Measurements from ENCODE around the gene COL5A2.

Gene COL5A2

DNA sequence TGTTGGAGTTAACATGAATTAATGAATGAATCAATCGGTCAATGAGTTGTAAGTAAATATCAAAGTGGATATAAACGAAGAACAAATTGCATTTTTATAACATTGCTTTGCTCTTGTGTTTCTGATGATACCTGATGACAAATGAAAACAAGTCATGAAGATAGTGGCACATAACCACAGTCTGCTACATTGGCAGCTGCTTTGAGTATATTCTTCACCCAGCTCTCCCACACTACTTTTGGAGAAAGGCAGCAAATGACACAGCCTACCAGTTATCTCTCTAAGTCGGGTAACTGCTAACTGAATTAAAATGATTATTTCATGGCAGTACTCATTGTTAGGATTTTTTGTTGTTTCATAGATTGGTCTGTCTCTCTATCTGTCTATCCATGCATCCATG, 76.8 kb downstream of the COL5A2 start:
- DNase-seq (ENCODE audit: low read depth in 2 of 2), result no peak

DNA sequence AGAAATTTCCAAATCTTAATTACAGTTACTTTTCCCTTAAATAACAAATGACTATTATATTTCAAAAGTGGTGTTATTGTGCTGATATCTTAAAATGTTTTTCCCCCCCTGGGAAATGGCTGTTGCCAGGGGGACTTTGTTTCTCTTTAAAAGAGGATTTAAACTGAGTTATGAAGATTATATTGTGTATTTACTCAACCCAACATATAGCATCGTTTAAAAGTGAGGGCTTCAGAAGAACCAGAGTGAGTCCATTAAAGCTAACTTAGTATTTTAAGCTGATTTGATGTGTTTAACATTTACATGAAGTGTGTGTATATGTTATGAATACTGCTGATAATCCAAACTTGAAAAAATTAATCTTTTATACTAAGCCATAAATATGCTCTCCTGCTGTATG, 81.6 kb downstream of the COL5A2 start:
- DNase-seq (ENCODE audit: low read depth in 2 of 2), result no peak

- no peak for DNase-seq (ENCODE audit: low read depth in 2 of 2)
Observed at GRCh38 chr2:189096769-189097447, 82.7 kb downstream of the COL5A2 start.

GRCh38 chr2:189095101-189095500, 84.5 kb downstream of the COL5A2 start:
- no peak for DNase-seq (ENCODE audit: low read depth in 2 of 2)

GRCh38 chr2:189092936-189093335, 86.6 kb downstream of the COL5A2 start:
- DNase-seq (ENCODE audit: low read depth in 2 of 2), result no peak

DNA sequence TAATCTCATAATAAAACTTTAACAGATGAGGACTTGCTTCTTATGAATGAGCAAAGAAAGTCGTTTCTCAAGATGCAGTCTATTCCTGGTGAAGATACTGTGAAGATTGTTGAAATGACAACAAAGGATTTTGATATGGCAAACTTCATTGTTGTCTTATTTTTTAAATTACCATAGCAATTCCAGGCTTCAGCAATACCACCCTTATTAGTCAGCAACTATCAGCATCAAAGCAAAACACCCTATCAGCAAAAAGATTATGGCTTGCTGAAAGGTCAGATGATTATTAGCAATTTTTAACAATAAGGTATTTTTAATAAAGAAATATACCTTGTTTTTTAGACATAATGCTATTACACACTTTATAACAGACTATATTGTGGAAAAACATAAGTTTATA, 88.3 kb downstream of the COL5A2 start:
- DNase-seq (ENCODE audit: low read depth in 2 of 2), result no peak

GRCh38 chr2:189088591-189089205, 90.9 kb downstream of the COL5A2 start:
- DNase-seq (ENCODE audit: low read depth in 2 of 2), result no peak

GRCh38 chr2:189086710-189087109, 92.9 kb downstream of the COL5A2 start:
- DNase-seq (ENCODE audit: low read depth in 2 of 2), result no peak

- DNase-seq (ENCODE audit: low read depth in 2 of 2), result no peak
Observed at GRCh38 chr2:189086250-189086649, 93.3 kb downstream of the COL5A2 start.

DNA sequence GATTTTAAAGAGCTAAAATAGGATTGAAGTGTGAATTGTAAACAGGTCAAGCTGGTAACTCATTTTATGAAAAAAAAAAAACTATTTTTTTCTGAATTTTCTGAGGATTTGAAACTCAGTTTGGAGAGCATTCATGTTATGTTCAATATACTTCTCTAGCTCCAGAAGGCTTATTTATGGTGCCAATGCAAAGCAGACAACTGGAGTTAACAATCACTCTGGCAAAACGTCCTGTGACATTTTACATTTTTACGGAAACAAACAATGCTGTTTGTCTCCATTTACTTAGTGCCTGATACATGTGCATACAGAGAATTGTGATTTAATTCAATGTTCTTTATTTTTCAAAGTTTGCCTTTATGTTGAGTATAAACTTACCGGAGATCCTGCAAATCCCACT, 96.0 kb downstream of the COL5A2 start:
- DNase-seq (ENCODE audit: low read depth in 2 of 2), result no peak

DNA sequence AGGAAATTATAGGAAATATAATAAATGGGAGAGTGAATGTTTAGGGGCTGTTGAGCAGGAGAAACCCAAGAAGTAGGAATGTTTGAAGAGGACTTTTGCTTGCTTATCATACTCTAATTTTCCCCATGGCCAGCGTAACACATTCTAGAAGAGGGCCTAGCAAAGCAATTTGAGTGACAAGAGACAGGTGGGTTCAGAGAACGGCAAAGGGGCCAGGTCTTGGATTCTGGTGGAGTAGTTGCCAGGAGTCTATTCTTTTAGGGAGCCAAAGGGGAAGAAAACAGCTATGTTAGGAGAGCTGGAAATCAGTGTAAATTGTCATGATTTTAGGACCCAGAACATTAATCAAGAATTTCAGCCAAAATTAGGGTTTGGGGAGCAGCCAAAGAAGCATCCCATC, 96.5 kb downstream of the COL5A2 start:
- no peak for DNase-seq (ENCODE audit: low read depth in 2 of 2)

- no peak for DNase-seq (ENCODE audit: low read depth in 2 of 2)
Observed at GRCh38 chr2:189082376-189082975, 97.1 kb downstream of the COL5A2 start.

DNA sequence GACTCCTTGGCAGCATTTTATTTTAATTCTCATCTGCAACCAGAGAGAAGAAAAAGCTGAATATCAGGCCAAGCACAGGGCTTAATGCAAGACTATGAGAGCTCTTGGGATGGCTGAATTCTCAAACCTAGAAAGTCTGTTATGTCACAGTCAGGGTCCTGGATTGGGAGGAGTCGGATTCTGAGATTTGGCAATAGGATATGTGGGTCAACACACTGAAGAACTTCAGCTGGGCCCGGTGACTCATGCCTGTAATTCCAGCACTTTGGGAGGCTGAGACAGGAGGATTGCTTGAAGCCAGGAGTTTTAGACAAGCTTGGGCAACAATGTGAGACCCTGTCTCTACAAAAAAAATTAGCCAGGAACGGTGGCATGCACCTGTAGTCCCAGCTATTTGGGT, 103.0 kb downstream of the COL5A2 start:
- no peak for DNase-seq (ENCODE audit: low read depth in 2 of 2)

- DNase-seq (ENCODE audit: low read depth in 2 of 2), result no peak
Observed at GRCh38 chr2:189076120-189076519, 103.4 kb downstream of the COL5A2 start.

- no peak for DNase-seq (ENCODE audit: low read depth in 2 of 2)
Observed at GRCh38 chr2:189074506-189074905, 105.1 kb downstream of the COL5A2 start.

GRCh38 chr2:189072036-189072435, 107.5 kb downstream of the COL5A2 start:
- no peak for DNase-seq (ENCODE audit: low read depth in 2 of 2)

DNA sequence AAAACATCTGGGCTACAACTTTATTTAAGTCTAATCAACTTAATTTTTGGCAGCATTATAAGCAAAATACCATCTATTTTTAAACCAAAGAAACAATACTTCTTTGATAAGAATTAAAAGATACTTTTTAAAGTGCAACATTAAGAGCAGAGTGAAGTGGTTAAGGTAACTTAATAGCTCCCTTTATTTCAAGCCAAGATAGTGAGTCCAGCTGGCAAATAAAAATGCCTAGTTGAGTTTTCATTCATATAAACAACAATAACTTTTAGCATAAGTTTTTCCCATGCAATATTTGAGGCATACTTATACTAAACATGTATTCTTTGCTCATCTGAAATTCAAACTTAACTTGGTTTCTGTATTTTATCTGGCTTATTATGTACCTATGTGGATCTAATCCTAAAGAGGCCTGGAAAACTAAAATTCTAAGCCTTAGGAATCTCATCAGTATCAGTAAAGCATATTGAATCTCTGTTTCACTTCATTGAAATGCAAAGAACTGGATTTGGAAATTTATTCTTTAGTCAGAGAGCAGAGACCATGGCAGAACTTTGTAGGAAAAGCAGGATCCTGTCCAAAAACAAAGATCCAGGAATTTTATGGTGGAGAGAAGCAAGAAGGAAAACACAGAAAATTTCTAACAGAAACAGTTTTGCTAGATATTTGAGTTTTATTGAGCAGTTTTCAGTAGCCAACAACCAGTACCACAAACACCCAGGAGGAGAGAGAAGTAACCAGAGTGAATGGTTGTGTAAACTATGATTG, 109.5 kb downstream of the COL5A2 start:
- DNase-seq (ENCODE audit: low read depth in 2 of 2), result no peak

DNA sequence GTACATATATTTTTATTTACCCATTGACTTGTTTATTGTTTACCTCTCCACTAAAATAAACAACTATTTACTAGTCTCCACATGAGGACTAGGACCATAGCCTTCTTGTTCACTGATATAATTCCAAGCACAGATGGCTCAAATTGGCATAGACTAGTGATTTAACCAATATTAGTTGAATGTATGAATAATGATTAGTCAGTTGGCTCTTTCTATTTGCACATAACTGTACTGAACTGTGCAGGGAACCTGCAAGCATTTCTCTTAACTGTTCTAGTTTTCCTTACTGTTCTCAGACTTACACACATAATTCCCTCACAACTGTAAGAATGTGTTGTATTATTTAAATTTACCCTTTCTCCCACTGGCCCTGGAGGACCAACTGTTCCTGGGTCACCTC, 113.5 kb downstream of the COL5A2 start:
- DNase-seq (ENCODE audit: low read depth in 2 of 2), result no peak

GRCh38 chr2:189060096-189060642, 119.4 kb downstream of the COL5A2 start:
- no peak for DNase-seq (ENCODE audit: low read depth in 2 of 2)

- no peak for DNase-seq (ENCODE audit: low read depth in 2 of 2)
Observed at GRCh38 chr2:189057316-189057715, 122.2 kb downstream of the COL5A2 start.

DNA sequence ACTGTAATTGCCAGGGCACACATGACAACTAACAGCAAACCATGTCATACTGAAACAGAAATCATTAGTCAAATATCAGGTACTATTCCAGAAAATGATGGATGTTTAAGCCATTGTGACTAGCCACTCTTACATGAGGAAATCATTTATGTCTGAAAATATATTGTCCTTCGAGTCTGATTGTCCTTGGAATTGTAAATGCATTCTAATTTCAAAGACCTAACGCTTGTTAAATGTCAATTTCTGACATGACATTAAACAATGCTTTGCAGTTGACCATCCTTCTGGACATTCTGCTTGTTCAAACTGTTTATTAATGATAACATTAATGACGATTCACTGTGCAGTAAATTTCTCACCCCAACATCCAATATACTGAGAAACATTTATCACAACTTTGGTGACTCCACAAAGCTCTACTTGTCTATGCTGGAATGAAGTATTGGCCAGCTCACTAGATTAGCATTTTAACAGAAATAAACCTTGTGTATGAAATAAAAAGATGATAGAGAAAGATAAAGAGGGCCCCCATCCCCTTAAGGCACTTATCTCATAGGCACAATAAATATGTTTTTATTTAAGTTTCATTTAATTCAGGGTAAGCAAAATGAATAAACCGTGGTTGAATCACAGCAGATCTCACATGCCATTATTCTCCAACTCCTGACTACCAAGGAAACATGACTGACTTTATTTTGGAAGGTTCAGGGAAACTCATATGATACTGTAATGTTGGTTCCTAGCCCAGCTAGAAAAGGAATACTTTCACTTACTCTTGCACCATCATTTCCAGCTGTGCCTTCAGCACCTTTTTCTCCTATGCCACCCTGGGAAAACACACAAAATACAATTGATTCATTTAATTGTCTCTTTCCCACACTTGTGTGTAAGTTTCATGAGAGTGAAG, 123.1 kb downstream of the COL5A2 start:
- no peak for DNase-seq (ENCODE audit: low read depth in 2 of 2)

Data from stimulated activated CD8-positive, alpha-beta memory T cell treated with anti-CD3 and anti-CD28 coated beads, Interleukin-7, amount 100 ng/mL, for 4 hours (primary cell).